Erythroblast (primary cell): ENCODE results near the gene GRHL3.

ENCODE experiments used
- DNase-seq, 2 experiments: peaks; one replicate each; lab custom pipeline; 2025; lab: John Stamatoyannopoulos, UW
- GATA1 ChIP-seq: IDR thresholded peaks from 2 replicates; pipeline ENCODE4 v1.6.1; 2011; ENCODE audit warnings: low read depth, mild to moderate bottlenecking, control low read depth, low read length, moderate library complexity
- POLR2A ChIP-seq: IDR thresholded peaks from 2 replicates; pipeline ENCODE4 v1.6.1; 2011; ENCODE audit warnings: mild to moderate bottlenecking, low read length

The GRHL3 gene

DNA sequence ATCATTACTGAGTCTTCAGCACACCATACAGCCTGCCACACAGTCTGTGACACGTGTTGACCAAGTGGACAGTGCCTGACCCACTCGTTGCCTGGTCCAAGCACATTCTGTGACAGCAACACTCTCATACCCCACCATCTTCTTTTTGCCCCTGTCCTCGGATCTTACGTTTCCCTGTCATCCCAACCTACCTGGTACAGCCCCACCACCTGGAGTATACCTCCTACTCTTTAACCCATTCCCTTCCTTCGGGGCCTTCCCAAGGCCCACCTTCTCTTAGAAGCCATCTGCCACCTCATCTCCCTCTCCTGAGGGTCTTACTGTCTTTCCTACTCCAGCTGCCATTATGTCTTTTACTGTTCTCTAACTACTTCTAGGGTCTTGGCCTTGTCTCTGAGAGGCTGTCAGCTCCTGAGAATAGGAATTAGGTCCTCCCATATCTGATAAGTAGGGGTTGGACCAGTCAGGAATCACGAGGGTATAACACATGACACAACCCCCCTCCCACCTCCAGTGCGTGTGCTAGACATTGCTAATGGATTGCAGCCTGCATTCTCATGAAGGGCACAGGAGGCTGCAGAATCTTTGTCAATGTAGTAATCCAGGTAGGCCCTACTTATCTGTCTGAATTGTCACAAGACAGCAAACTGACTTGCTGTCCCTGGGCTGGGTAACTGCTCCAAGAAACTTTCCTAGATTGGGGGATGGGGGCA is 13.0 kb downstream of the GRHL3 start:
- DNase-seq = no peak
- no peak for TF ChIP-seq GATA1
- TF ChIP-seq POLR2A = no peak

DNA sequence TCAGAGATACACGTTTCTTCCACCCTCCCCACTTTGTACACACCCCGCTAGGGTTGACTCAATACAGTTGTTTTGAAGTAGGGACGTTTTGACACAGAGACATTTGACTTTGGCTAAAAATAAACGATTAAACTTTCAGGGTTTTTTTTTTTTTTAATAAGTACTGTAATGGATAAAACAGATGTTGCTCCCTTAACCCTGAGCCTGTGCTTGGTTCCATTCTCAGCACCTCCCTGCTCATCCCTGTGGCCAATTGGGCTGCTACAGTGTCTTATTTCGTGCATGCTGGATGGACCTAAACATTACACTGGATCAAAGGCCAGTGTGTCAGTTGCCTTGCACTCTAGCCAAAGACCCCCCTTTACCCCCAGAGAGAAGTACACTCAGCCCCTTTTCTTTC is 16.9 kb downstream of the GRHL3 start:
- no peak for DNase-seq
- TF ChIP-seq POLR2A (no peak), GATA1 (no peak)

DNA sequence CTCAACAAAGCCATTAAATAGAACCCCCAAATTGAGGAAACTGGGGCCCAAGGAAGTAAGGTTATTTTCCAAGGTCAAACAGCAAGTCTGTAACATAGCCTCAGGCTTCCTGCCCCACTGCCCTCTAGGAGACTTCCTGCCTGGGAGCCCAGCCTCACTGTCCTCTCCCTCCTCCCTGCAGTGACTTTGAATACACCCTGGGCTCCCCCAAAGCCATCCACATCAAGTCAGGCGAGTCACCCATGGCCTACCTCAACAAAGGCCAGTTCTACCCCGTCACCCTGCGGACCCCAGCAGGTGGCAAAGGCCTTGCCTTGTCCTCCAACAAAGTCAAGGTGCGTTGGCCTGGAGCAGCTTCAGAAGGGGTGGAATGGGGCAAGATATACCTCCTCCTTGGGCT is 18.3 kb downstream of the GRHL3 start:
- no peak for DNase-seq
- TF ChIP-seq GATA1 (no peak), POLR2A (no peak)

DNA sequence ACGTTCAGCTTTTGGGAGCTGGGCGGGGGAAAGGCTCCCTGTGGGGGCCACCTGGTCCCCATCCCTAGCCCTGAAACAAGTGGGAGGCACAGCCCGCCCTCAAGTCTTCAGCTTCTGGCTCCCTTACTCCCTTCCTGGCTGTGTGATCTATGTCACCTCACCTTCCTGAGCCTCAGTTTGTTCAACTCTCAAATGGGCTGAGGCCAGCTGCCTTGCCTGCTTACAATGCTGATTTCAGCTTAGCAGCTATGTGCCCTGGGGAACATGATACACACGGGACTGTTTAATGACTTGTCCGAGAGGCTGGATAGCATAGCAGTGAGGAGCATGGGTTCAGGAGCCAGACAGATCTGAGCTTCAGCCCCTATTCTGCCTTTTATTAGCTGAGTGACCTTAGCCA is 19.3 kb downstream of the GRHL3 start:
- no peak for TF ChIP-seq GATA1
- TF ChIP-seq POLR2A = no peak

DNA sequence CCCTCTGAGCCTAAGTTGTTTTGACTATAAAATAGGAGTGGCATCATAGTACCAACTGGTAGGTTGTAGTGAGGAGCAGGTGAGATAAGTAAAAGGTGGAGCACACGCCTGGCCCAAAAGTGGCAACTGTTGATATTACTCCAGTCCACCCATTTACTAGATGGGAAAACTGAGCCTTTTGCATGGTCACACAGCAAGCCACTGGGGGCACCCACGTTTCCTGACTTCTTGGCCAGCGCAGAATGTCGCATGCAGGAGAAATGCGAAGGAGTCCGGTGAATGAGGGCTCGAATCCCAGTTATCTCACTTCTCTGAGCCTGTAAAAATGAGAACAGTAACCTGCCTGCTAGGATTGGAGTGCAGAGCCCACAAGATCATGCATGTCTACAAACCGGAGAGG is 20.8 kb downstream of the GRHL3 start:
- DNase-seq = no peak
- TF ChIP-seq POLR2A = no peak
- TF ChIP-seq GATA1 = no peak

More for the DNA sequence above, 19.3 kb downstream of the GRHL3 start:
- DNase-seq = no peak

DNA sequence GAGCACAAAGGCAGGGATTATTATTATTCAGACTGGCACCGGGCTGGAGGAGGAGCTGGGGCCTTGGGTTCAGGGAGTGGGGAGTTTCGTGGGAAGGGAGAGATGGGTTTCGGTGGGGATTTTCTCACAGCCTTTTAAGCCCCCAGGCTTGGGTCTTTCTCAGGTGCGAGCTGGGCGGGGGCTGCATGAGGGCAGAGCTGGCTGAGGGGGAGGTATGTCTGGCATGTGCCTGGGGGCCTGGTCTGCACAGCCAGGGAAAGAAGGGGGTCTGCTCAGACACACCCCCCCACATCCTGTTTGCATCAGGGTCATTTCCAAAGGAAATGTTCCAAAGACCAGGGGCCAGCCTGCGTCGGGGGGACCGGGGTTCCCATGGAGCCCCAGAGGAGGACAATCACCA is 21.6 kb downstream of the GRHL3 start:
- DNase-seq = no peak
- TF ChIP-seq GATA1 (no peak), POLR2A (no peak)

DNA sequence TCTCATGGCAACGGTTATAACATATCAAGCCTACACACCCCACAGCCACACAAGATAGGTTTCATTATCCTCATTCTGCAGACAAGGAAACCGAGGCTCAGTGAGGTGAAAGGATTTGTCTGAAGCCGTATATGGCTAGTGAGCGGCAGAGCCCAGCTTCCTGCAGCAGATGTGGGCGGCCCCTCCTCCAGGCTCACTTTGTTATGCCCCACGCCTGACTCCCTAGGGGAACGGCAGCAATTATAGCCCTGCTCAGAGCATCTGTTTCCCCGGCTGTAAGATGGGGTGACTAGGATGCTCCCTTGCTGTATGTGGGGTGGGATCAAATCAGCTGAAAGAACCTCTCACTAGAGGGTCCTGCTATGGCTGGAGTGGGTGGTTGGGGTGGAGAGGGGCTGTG is 22.1 kb downstream of the GRHL3 start:
- no peak for DNase-seq
- TF ChIP-seq GATA1 (no peak), POLR2A (no peak)

DNA sequence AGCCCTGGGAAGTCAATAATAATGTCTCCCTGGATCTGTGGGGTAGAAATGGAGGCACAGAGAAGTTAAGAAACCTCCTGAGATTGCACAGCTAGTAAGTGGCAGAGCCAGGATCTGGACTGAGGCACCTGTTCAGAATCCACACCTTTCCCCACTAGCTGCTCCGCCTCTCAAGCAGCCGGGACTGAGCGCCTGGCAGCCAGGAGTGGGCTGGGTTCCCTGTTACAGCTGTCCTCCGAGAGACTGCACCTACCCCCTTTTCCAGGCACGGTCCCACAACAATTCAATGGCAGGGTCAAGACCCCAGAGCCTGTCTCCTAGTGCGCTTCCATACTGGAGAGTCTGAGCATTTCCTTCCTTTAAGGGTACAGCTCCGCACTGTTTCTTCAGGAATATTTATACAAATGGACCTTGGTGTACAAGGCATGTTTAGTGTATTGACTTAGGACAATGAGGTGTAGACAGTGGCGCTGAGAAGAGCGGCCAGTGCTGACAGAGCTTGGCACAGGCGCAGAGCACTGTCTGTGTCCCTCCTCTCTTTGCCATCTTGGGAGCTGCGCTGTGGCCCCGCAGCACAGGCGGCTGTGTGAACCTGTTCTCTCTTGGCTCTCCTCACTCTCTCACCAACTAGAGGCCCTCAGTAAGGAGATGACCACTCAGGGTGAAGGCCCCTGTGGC is 24.4 kb downstream of the GRHL3 start:
- TF ChIP-seq GATA1 (no peak), POLR2A (no peak)
- no peak for DNase-seq

DNA sequence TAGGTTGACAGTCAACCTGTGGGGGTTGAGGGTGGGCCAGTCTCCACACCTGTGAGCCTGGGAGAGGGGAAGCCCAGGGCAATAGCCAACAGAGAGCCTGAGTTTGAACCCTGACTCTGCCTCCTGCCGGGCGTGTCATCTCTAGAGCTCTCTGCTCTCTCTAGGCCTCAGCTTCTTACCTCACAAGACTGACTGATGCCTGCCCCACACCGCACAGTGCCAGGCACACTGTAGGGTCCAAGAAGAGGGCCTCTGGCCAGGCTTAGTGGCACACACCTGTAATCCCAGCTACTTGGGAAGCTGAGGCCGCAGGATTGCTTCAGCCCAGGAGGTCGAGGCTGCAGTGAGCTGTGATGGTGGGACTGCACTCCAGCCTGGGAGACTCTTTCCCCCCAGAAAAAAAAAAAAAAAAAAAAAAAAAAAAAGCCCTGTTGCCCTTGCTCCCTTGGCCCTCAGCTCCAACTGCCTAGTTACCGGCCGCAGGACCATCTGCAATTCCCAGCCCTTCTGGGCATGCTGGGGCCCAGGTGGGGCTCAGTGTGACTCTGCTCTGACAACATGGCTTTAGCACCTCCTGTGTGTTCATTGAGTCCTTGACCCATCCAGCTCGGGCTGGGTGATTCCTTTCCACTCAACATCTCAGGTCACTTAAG is 25.1 kb downstream of the GRHL3 start:
- no peak for TF ChIP-seq POLR2A
- TF ChIP-seq GATA1 = no peak
- DNase-seq = peak in 1 of 2 experiments; percentile 19

DNA sequence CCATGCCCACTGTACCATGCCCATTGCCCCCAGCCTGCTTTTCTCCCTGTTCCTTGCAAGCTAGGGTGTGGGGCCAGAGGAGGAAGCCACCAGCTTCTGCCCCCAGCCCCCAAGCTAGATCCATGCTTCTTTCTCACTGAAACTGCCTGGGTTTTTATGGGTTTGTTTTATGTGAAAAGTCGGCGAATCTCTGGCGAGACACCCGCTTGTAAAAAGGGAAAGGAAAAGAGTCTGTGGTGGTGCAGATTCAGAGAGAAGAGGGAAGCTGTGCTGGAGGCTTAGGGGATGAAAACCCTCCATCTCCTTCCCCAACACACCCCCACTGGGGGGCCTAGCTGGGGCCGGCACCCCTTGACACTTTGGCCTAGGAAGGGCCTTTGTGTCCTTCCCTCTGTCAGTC is 26.2 kb downstream of the GRHL3 start:
- DNase-seq = no peak
- TF ChIP-seq POLR2A (no peak), GATA1 (no peak)

DNA sequence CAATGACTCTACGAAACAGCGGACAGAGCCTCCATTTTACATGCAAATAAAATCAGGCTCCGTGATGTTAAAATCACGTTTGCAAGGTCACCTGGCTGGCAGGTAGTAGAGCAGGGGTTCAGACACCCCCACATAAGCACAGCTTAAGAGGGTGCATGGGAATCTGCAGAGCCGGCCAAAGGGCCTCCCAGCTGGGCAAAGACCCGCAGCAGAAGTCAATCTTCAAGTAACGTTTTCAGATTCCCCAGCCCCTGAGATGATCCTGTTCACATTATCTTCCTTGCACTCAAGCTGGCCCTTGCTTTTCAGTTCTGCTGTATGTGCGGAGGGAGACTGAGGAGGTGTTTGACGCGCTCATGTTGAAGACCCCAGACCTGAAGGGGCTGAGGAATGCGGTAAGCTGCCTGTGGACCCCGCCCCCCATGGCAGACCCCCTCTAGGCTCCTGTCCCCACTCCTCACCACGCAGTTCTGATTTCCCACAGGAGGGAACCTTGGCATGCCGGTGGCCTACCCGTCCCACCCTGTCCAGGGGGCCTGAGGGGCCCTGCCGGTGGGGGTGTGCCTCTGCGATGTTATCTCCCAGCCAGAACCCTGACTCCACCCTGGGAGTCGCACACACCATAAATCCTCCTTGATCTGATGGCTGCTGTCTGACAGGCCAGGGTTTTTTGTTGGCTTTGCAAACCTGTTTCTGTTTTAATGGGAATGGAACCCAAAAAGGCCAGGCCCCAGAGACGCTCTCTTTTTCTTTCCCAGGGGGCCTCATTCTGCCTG is 28.2 kb downstream of the GRHL3 start:
- no peak for DNase-seq
- TF ChIP-seq POLR2A (no peak), GATA1 (no peak)

DNA sequence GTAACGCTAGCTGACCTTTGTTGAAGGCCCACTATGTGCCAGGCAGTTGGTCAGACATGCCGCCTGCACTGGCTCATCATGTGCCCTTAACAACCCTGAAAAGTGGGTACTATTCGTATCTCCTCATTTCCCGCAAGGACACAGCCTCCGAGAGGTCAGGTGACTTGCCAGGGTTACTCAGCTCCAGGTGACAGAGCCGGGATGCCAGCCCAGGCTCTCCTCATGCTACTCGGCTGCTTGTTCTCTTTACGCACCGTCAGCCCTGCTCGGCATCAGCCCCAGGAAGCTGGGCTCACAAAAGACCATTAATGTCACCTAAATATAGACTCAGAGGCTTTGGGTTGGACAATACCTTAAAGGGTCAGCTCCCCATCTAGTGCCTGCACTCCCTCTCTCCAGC is 29.0 kb downstream of the GRHL3 start:
- TF ChIP-seq GATA1 (no peak), POLR2A (no peak)
- DNase-seq = no peak

DNA sequence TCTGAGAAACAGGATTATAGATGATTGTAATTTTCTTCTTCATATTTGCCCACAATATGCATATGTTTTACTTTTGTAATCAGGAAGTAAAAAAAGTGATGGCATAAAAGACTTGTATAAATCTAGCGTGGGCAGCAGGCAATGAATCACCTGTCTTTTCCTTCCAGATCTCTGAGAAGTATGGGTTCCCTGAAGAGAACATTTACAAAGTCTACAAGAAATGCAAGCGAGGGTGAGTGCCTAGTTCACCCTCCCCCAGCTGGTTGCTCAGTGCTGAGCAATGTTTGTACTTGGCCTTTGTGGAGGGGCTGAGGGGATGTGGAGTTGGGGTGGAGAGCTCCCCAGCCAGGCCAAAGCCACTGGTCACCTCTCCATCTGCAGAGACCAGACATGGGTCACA is 30.7 kb downstream of the GRHL3 start:
- no peak for TF ChIP-seq GATA1
- TF ChIP-seq POLR2A = no peak
- DNase-seq = no peak

DNA sequence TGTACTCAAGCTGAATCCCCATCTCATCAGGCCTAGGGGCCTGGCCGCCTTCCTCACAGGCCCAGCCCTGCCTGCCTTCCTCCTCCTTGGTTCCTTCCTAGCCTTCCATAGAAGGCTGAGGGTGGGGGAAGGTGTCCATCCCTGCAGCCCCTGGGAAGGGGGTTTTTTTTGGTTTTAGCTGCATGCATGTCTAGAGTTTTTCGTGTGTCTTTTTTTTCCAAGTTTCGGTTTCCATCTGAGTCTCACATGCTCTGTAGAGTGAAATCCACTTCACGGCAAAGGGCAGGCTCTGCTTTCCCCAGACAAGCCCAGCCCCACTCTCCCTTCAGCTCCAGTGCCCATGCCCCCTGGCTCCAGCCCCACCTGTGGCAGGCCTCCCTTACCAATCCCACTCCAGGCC is 32.1 kb downstream of the GRHL3 start:
- DNase-seq = no peak
- TF ChIP-seq GATA1 (no peak), POLR2A (no peak)

DNA sequence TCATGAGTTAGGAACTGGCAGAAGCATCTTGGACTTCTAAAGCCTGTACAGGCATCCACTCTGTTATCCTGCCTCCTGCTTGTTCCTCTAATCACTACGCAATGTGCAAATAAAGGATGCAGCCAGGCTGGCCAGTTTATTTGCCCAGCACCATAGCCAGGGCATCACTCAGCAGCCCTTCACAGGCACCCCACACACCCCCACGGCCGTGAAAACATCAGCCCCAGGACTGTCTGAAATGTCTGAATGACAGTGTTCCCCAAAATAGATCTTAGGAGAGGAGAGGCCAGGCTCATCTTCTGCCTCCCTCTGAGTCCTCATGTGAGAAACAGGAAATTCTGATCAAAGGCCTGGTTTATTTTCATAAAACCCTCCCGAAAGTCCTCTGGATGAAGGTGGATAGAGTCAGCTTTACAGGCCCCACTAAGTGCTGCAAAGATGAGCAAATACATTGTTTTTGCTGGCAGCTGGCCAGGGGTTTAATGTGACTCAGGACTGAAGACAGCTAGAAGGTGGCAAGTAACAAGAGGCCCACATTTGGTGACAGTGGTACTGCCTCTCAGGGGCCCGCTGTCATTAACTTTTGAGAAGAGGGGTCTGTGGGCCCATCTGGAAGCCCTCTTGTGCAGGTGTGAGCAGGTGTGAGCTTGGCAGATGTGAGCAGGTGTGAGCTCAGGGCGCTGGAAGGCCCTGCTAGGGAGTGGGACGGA is 32.9 kb downstream of the GRHL3 start:
- no peak for TF ChIP-seq POLR2A
- no peak for TF ChIP-seq GATA1
- DNase-seq = peak in 1 of 2 experiments; percentile 21
